ENCODE results near the gene RNF167.

RNF167 gene

DNA sequence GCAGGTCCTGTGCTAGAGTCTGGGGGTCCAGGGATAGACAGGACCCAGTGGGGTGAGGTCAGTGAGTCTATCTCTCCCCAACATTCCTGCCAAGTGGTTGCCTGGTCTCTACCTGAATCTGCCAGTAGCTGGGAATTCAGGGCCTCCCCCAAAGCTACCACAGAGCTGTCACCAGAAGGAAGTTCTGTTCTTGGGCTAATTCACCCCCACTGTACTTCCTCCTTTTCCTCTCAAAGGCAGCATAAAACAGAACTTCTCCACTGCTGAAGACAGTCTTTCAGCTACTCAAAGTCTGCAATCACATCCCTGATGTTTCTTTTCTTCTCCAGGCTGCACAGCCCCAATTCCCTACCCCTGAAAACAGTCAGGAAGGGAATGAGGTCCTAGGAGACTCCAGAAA lies 38.7 kb downstream of the RNF167 start:
- DNase-seq (ENCODE audit: low read depth, low spot score) = no peak

DNA sequence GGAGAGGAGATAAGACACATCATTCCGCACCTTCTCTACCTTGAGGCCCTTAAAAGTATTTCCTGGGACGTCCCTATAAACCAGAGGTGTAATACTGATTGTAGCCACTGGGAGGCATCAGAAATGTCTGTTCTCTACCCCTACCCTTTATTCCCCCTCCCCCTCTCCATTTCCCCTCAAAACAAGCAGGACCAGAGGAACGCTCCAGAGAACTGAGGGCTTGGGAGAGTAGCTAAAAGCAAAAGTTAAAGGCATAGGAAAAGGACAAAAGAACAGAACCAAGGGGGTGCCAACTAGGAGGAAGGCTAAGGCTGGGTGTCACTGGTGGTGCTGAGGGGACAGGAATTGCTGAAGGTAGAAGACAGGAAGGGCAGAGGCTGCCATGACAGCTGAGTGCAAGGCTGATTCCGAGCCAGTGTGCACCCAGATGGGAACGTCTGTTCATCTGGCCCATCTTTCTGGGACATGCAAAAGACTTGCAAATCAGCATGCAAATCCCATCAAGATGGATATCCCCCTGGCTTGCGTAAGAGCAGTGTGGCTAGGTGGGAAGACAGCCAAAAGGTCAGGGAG lies 40.7 kb downstream of the RNF167 start:
- DNase-seq (ENCODE audit: low read depth, low spot score) = no peak

DNA sequence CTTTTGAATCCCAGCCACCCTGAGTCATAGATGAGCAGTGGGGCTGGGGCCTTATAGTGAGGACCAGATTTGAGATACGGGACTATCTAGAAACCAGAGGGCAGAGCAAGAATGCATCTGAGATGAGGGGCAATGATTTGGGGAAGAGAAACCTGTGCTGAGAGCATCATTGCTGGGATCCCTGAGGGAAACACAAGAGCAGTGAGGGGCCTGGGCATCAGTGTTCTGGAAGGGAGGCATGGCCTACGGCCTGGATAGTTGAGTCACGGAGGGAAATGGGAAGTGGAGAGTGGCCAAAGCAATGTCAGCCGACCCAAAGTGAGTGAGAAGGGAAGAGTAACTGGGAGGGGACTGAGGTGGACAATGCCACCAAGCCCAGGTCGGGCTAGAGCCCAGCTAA lies 42.2 kb downstream of the RNF167 start:
- DNase-seq (ENCODE audit: low read depth, low spot score) = no peak

DNA sequence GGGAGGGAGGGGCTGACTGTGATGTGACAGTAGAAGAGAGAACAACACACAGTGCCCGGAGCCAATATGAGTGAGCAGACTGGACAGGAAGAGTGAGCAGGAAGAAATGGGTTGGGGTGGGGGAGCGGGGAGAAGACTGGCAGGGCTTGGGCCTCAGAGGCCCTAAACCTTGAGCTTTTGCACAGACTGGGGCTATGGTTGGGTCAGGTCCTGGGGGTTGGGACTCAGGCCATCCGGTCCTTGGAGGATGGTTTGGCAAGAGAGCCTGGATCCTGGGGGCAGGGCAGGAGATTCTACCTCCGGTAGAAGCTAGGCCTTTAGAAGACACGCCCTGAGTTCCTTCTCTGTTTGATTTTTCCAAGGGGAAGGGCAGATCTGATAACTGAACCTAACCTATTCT lies 46.3 kb downstream of the RNF167 start:
- DNase-seq (ENCODE audit: low read depth, low spot score) = no peak

DNA sequence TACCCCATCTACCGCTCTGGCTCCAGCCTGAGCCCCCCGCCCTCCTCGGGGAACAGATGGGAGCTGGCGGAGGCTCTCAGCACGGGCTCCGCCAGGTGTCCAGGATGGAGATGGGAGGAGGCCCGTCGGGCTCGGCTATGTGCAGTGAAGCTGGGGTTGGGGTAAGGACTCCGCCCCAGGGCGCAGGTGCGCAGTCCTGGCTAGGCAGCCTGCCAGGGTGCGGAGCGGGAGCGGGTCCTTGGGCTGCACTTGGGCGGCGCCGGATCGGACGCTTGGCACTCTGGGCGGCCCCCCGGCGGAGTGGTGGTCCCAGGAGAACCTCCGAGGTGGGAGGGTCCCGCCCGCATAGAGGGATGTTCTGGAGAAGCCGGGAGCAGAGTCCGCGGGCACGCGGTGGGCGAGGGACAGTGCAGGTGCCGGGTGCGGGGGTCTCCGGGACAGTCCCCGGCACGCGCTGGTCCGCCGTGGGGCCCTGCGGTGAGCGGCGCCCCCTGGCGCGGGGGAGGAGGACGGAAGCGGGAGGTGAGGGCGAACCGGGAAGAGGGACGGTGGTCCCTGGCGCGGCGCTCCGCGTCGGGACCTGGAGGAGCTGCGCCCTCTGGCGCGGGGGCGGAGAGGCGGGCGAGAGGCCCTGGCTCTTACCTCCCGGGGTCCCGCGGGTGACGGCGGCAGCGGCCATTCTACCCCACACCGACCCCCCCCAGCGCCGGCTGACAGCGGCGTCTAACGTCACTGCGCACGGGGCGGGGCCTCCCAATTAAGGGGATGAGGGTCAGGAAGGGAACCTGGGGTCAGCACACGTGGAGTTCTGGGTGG lies 47.1 kb downstream of the RNF167 start, which contains the start of gene CAMTA2:
CAMTA2 (minus strand) TSS at position 725 of the 816 bp plus-strand sequence. CDS start 1,453 bp downstream, outside the sequence.
- DNase-seq (ENCODE audit: low read depth, low spot score) = no peak

DNA sequence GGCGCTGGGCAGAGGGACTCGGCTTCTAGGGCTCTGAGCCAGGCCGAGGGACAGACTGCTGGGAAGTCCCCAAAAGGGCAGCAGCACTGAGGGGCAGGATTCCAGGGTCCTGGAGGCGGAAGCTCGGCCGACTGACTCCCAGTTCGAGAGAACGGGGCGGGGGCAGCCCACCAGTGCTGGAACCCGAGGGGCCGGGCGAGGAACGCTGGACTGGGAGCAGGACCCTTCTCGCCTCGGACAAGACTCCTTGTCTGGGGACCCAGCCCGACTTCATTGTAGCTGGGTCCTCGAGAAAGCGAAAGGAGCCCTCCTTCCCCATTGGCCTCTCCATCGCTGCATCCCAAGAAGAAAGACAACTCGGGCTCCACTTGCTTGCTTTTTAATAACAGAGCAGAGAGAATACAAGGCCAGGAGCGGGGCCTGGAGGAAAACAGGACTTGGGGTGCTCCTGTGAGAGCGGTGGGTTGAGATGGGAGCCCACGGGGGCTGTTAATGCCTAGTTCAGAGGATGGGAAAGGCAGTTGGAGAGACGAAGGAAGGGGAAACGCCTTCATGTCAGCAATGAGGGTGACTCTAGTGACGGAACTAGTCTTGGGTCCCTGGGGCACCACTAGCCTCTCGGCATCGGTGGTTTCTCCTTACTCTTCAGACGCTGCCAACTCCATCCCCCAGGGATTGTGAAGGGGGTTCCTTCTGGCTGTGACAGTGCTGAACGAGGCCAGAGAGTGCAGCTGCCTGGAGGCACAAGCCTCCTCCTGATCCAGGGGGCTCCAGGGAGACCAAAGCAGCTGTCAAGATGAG lies 47.9 kb downstream of the RNF167 start:
- DNase-seq (ENCODE audit: low read depth, low spot score) = no peak

DNA sequence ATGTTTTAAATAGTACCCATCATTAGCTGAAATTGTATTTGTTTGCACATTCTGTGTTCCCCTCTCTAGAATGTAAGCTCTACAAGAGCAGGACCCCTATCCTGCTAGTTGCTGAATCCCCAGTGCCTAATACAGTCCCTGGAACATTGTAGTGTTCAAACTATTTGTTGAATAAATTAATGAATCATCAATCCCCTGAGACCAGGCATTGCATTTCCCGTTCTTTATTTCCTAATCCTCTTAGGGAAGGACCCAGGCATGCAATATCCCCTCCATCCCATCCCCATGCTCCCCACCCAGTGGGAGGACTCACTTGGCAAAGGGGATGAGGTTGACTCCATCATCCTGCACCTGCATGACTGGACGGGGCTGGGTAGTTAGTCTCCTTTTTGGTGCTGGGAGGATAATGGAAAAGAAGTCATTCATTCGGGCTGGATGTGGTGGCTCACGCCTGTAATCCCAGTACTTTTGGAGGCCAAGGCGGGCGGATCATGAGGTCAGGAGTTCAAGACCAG lies 54.1 kb downstream of the RNF167 start:
- no peak for DNase-seq (ENCODE audit: low read depth, low spot score)
